Stimulated activated CD4-positive, alpha-beta T cell treated with anti-CD3 and anti-CD28 coated beads, Interleukin-2, amount 100 ng/mL, for 48 hours (primary cell): Measurements from ENCODE around the gene BAG3.
A peak's percentile ranks its signal among the peaks of the same experiment; 100 is the strongest.
"Not testable (repeated sequence)": the region's sequence is repeated elsewhere in the genome, so short reads cannot be mapped to it uniquely, and the experiment has no call there.

Experiments
- DNase-seq, 2 donors: peaks; one replicate each; pipeline ENCODE4 v3.0.0-alpha.2; 2020

The BAG3 gene

DNA sequence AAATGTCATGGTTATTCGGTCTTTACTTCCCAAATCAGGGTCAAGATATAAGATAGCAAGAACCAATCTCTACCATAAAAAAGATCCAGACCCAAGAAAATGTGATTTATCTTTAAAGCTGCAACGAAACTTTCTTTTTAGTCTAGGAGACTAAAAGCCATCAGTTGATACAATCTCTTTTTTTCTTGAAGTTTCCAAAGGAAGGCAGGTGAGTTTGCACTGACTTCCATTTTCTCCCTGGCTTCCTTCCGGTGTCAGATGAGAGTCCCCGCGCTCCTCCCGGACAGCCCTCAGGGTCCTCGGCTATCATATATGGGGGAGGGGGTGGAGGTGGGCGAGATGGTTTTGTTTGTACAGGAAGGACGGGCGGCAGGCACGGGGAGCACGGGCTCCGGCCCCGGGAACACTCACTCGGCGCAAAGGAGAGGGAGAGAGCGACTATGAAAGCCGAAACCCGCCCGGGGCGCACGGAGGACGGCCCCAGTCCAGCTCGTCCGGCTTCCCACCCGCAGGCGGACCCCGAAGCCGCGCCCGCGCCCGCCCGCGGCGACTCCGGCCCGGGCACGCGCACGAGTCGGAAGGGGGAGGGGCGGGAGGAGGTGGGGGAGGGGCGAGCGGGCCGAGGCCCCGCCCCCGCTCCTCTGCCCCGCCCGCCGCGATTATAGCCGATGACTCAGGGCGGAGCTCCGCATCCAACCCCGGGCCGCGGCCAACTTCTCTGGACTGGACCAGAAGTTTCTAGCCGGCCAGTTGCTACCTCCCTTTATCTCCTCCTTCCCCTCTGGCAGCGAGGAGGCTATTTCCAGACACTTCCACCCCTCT lies at the start of gene BAG3:
Gene BAG3 (plus strand): TSS at position 689 of the 822 bp plus-strand sequence. CDS start 296 bp downstream, outside the sequence.
- DNase-seq = peak; percentile 74 to 80

- peak; percentile 23 to 48 for DNase-seq
These were observed 48.7 kb upstream of the BAG3 start for GRCh38 chr10:119602241-119603095.

- DNase-seq = no peak
These were observed 46.7 kb upstream of the BAG3 start for GRCh38 chr10:119604468-119604867.

DNA sequence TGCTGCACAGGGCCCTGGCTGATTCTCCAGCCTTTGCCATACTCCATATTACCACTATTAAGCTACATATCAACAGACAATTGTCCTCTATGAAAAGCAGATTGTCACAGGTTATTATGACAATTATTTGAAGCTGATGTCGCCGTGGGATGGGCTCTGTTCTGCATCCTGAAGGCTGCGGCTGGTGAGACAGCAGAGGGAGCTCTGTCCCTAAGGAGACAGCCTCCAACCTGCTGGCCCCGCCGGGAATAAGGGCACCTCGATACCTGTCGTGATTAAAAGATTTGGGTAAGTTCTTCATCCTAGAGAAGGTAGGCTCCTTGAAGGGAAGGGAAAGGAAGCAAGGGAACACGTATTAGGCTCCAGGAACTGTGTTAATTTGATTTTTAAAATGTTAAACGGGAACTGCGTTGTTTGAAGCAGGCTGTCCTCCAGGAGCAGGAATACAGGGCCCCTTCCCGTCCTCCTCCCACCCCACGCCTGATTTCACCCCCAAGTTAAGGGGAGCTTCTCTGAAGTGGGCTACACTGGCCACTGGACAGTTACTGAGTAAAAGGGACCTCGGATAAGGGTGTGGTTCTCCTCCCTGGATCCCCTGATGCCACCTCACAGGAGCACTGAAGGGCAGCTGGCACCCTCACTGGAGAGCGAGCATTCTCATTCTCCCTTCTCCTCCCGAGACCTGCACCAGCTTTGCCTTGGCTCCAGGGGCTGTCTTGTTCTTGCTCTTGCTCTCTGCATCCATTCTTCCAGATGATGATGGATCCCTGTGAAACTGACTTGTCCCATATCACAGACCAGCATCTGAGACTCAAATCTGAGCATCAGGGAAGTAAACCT lies 42.6 kb upstream of the BAG3 start:
- peak in 1 of 2 donors; percentile 17 for DNase-seq

DNA sequence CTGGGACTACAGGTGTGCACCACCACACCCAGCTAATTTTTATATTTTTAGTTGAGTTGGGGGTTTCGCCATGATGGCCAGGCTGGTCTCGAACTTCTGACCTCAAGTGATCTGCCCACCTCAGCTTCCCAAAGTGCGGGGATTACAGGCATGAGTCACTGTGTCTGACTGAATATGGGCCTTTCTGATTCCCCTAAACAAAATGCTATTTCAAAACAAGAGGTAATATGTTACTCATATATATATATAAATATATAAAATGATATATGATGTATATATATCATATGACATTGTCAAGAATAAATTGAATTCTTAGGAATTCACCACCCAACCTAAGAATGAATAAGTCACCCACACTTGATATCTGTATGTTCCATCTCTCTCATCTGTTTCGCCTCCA lies 41.7 kb upstream of the BAG3 start:
- DNase-seq = no peak

- no peak for DNase-seq
These were observed 39.7 kb upstream of the BAG3 start for GRCh38 chr10:119611433-119611832.

GRCh38 chr10:119613741-119614140 lies 37.4 kb upstream of the BAG3 start:
- DNase-seq = no peak

- DNase-seq = no peak
These were observed 36.5 kb upstream of the BAG3 start for GRCh38 chr10:119614686-119615085.

- DNase-seq = peak in 1 of 2 donors; percentile 15
These were observed 34.2 kb upstream of the BAG3 start for GRCh38 chr10:119616882-119617570.

DNA sequence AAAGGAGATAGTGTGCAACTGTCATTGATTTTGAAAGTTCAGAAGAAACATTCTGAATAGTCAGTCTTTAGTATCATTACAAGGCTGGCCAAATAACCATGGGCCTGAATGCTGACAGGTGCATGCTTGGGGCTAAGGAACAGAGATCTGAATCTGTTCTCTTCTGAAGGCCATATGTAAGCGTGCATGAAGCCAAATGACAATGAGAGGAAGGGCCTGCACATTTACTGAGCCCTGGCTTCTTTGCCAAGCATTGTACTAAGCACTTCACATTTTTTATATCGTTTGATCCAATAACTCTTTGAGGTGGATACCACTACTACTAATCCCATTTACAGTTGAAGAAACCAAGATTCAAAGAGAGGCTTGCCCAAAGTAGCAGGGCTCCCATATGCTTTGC lies 32.0 kb upstream of the BAG3 start:
- no peak for DNase-seq

DNA sequence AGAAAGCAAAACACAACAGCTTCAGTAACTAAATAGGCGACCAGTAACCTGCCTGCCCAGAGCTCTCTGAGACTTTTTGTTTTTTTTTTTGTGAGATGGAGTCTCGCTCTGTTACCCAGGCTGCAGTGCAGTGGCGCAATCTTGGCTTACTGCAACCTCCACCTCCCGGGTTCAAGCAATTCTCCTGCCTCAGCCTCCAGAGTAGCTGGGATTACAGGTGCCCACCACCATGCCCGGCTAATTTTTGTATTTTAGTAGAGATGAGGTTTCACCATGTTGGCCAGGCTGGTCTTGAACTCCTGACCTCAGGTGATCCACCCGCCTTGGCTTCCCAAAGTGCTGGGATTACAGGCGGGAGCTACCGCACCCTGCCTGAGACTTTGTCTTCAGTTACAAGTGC lies 31.4 kb upstream of the BAG3 start:
- not testable (repeated sequence) for DNase-seq

DNA sequence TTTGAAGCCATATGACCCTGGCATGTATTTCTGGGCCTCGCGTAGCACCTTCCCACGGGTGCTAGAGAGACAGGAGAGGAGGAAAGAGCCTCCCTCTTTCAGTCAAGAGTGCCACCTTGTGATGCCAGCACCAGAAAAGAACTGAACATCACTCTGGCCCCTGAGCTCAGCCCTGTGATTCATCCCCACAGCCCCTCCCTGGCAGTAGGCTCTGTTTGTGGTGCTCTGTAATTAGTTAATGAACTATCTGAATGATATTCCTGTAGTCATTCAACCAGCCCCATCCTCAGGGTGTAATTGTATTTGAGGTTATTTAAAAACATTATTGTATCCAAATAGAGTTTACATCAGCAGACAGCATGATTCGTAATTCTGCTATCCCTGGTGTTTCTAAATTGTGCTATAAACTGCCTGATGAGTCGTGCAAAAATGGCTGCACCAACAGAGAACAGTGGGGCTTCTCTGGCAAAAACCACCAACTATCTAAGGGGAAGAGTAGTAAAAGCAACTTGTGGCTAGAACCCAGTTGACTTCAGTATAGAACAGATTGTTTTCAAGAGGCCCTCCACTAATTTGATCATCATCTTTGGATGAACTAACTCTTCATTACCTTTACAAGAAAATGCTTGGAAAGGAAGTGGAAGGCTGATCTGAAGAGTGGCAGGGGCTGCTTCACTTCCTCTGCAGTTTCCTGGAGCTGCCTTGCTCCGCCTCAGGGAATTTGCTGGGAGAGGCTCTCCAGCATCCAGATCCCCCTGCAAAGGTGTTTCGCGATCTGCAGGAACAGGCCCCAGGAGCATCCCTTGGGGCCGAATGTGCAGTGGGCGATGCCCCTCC lies 30.7 kb upstream of the BAG3 start:
- DNase-seq = no peak

DNA sequence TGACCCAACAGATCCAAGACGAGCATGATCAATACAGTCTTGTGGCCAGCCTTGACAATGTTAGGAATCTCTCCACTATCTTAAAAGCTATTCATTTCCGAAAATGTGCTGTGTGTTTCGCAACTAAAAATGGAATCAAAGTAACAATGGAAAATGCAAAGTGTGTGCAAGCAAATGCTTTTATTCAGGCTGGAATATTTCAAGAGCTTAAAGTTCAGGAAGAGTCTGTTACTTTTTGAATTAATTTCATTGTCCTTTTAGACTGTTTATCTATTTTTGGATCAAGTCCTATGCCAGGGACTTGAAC lies 30.1 kb upstream of the BAG3 start:
- no peak for DNase-seq

DNA sequence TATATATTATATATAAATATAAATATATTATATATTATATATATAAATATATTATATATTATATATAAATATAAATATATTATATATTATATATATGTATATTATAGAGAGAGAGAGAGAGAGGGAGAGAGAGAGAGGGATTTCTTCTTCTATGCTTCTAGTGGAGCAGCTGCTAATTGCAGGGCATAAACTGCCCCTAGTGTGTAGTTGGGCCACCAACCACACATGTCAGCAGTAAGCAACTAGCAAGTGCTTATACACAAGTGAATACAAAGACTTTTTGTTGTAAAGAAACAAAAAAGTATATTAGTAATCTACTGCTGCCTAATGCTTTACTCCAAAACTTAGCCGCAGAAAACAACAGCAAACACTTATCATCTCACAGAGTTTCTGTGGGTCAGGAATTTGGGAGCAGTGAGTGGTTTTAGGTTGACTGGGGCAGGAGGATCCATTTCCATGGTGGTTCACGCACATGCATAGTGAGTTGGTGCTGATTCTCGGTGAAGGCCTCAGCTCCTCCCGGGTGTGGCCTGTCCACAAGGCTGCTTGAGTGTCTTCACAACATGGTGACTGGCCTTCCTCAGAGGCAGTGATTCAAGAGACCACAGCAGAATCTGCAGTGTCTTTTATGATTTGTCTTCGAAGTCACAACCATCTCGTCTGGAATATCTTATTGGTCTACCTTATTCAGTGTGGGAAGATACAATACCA lies 25.5 kb upstream of the BAG3 start:
- DNase-seq = no peak

DNA sequence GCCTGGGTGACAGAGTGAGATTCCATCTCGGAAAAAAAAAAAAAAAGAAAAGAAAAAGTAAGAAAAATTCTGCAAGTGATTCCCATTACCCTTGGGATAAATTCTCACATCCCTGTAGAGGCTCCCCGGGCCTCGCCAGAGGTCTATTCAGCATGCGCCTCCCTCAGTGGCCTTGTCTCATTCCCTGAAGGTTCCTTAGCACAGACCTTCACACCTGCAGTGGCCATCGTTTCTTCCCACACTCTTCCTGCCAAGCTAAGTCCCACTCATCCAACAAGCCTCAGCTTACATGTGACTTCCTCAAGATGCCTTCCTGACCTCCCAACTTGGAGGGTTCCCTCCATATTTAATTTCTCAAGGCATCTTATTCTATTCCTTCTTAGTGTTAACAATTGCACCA lies 20.9 kb upstream of the BAG3 start:
- no peak for DNase-seq

DNA sequence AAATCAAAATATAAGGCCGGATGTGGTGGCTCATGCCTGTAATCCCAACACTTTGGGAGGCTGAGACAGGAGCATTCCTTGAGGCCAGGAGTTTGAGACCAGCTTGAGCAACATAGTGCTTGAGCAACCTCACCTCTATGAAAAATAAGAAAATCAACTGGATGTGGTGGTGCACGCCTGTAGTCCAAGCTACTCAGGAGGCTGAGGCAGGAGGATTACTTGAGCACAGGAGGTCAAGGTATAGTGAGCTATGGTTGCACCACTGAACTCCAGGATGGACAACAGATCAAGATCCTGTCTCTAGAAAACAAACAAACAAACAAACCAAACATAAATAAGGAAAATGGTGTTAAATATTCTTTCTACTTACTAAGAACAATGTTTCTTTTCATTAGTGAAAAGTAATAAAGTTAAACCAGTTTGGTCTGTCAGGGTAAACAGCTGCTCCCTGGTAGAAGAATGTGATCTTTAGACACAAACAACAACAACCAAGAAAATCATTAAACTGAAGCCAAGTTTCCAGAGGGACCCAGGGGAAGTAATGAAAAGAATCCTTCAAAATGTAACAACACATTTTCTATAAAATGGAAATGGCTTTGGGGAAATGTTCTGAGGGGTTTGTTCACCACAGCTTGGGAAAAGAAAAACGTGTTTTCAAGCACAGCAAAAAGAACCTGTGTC lies 17.5 kb upstream of the BAG3 start:
- no peak for DNase-seq

DNA sequence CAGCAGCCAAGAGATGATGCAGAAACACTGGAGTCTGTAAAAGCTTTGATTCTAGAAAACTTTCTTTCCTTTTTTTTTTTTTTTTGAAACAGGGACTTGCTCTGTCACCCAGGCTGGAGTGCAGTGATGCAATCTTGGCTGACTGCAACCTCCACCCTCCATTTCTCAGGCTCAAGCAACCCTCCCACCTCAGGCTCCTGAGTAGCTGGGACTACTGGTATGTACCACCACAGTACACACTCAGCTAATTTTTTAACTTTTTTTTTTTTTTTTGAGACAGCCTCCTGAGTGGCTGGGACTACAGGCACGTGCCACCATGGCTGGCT lies 17.0 kb upstream of the BAG3 start:
- DNase-seq = no peak

DNA sequence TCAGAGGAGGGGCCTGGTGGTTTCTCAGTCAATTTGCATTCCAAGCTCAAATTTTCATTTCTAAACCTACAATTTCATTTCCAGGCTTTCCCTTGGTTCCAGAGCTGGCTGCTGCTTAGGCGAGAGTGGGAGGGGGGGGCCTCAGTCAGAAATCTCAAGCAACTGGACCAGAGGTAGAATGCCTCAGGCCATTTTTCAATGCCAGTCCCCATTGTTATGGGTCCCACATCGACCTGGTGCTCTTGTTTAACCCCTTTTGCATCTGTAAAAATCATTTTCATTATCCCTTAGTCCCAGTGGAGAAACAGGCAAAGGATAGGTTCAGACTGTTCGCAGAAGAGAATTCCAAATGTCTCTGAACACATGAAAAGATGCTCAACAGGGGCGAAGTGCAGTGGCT lies 13.5 kb upstream of the BAG3 start:
- no peak for DNase-seq

- DNase-seq = no peak
These were observed 12.2 kb upstream of the BAG3 start for GRCh38 chr10:119638982-119639381.

DNA sequence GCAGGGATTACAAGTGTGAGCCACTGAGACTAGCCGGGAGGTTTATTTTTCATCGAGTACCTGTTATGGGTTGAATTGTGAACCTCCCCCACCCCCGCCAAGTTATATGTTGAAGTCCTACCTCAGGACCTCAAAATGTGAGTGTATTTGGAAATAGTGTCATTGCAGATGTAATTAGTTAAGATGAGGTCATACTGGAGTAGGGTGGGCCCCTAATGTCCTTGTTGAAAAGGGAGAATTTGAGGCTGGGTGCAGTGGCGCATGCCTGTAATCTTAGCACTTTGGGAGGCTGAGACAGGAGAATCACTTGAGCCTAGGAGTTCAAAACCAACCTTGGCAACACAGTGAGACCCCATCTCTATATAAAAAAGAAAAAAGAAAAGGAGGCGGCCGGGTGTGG lies 10.8 kb upstream of the BAG3 start:
- DNase-seq = no peak
